H1 (cell line): Measurements from ENCODE around the gene RNF2. TPM values are rescaled to one million over a fixed set of nuclear protein-coding genes. Genes with fewer than 3 reads are reported as not detected.

ENCODE experiments used
- BRCA1 ChIP-seq: IDR thresholded peaks from 2 replicates; pipeline ENCODE4 v1.6.1; 2012; ENCODE audit warnings: low read depth, low read length, improper control_type of control experiment
- CREB1 ChIP-seq: IDR thresholded peaks from 2 replicates; pipeline ENCODE4 v1.6.1; 2012; ENCODE audit warnings: inconsistent platforms
- KDM4A ChIP-seq: IDR thresholded peaks from one replicate; pipeline ENCODE4 v1.7.1; 2012; ENCODE audit warnings: low read depth, mild to moderate bottlenecking, moderate library complexity, low read length, inconsistent platforms; ENCODE audit not compliant: severe bottlenecking
- POU5F1 ChIP-seq: IDR thresholded peaks from 2 replicates; pipeline ENCODE4 v1.6.1; 2011; ENCODE audit warnings: low read depth, mild to moderate bottlenecking, low read length, moderate library complexity
- RAD21 ChIP-seq, 2 experiments: IDR thresholded peaks in 1 of 2; conservative IDR thresholded peaks in 1 of 2; 2 replicates each; pipeline ENCODE4 v1.6.1; 2011; ENCODE audit warnings: low read depth in 2 of 2, low read length in 2 of 2, improper control_type of control experiment in 1 of 2, inconsistent platforms in 1 of 2, mild to moderate bottlenecking in 1 of 2, moderate library complexity in 1 of 2
- ZNF274 ChIP-seq: IDR thresholded peaks from 2 replicates; pipeline ENCODE4 v1.7.0; 2012; ENCODE audit warnings: low read length, borderline replicate concordance; ENCODE audit errors: extremely low read depth
- polyA plus RNA-seq, 7 experiments: library from polyadenylated mRNA; depleted of rRNA in 3 of 7; stranded (reverse) in 5 of 7; unstranded in 2 of 7; fragments of >200 nt in 5 of 7; fragments of 200-250 nt in 2 of 7; gene quantifications; 1 replicate in 5 of 7; 2 replicates in 1 of 7; 4 replicates in 1 of 7; pipeline versions ENCODE4 v1.2.1 to v1.2.3, GENCODE V29; 2011 to 2013; ENCODE audit warnings: missing spikeins in 2 of 7, mixed read lengths in 2 of 7
- total RNA-seq: library from RNA; stranded (reverse); fragmentation: NEBNext Ultra II Directional; extraction: Animal tissue kit (Norgen Biotek cat#: 25700); gene quantifications from 2 replicates; pipeline ENCODE4 v1.2.1, GENCODE V29; 2021
- TF ChIP-seq, protein P1 (sequence below): fragments of 300-600 bp; sonication (generic); IDR thresholded peaks from 2 replicates; pipeline ENCODE4 v1.7.1; 2012; ENCODE audit warnings: low read length, moderate library complexity, mild to moderate bottlenecking, inconsistent platforms; ENCODE audit not compliant: insufficient replicate concordance

RNF2 gene
- total and polyA plus RNA-seq, 2 of the 8 experiments (the other 6 are each of a cell fraction or from before 2014, with no cell fraction given) = 28.9 to 58.9 TPM

- TF ChIP-seq, protein P1, sequence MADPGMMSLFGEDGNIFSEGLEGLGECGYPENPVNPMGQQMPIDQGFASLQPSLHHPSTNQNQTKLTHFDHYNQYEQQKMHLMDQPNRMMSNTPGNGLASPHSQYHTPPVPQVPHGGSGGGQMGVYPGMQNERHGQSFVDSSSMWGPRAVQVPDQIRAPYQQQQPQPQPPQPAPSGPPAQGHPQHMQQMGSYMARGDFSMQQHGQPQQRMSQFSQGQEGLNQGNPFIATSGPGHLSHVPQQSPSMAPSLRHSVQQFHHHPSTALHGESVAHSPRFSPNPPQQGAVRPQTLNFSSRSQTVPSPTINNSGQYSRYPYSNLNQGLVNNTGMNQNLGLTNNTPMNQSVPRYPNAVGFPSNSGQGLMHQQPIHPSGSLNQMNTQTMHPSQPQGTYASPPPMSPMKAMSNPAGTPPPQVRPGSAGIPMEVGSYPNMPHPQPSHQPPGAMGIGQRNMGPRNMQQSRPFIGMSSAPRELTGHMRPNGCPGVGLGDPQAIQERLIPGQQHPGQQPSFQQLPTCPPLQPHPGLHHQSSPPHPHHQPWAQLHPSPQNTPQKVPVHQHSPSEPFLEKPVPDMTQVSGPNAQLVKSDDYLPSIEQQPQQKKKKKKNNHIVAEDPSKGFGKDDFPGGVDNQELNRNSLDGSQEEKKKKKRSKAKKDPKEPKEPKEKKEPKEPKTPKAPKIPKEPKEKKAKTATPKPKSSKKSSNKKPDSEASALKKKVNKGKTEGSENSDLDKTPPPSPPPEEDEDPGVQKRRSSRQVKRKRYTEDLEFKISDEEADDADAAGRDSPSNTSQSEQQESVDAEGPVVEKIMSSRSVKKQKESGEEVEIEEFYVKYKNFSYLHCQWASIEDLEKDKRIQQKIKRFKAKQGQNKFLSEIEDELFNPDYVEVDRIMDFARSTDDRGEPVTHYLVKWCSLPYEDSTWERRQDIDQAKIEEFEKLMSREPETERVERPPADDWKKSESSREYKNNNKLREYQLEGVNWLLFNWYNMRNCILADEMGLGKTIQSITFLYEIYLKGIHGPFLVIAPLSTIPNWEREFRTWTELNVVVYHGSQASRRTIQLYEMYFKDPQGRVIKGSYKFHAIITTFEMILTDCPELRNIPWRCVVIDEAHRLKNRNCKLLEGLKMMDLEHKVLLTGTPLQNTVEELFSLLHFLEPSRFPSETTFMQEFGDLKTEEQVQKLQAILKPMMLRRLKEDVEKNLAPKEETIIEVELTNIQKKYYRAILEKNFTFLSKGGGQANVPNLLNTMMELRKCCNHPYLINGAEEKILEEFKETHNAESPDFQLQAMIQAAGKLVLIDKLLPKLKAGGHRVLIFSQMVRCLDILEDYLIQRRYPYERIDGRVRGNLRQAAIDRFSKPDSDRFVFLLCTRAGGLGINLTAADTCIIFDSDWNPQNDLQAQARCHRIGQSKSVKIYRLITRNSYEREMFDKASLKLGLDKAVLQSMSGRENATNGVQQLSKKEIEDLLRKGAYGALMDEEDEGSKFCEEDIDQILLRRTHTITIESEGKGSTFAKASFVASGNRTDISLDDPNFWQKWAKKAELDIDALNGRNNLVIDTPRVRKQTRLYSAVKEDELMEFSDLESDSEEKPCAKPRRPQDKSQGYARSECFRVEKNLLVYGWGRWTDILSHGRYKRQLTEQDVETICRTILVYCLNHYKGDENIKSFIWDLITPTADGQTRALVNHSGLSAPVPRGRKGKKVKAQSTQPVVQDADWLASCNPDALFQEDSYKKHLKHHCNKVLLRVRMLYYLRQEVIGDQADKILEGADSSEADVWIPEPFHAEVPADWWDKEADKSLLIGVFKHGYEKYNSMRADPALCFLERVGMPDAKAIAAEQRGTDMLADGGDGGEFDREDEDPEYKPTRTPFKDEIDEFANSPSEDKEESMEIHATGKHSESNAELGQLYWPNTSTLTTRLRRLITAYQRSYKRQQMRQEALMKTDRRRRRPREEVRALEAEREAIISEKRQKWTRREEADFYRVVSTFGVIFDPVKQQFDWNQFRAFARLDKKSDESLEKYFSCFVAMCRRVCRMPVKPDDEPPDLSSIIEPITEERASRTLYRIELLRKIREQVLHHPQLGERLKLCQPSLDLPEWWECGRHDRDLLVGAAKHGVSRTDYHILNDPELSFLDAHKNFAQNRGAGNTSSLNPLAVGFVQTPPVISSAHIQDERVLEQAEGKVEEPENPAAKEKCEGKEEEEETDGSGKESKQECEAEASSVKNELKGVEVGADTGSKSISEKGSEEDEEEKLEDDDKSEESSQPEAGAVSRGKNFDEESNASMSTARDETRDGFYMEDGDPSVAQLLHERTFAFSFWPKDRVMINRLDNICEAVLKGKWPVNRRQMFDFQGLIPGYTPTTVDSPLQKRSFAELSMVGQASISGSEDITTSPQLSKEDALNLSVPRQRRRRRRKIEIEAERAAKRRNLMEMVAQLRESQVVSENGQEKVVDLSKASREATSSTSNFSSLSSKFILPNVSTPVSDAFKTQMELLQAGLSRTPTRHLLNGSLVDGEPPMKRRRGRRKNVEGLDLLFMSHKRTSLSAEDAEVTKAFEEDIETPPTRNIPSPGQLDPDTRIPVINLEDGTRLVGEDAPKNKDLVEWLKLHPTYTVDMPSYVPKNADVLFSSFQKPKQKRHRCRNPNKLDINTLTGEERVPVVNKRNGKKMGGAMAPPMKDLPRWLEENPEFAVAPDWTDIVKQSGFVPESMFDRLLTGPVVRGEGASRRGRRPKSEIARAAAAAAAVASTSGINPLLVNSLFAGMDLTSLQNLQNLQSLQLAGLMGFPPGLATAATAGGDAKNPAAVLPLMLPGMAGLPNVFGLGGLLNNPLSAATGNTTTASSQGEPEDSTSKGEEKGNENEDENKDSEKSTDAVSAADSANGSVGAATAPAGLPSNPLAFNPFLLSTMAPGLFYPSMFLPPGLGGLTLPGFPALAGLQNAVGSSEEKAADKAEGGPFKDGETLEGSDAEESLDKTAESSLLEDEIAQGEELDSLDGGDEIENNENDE = no peak
- no peak for TF ChIP-seq RAD21 (IDR thresholded peaks at IDR 0.05 in 1 of 2, conservative IDR thresholded peaks at IDR 0.05 in 1 of 2; ENCODE audit: low read depth in 2 of 2, low read length in 2 of 2)
- no peak for TF ChIP-seq ZNF274
- no peak for TF ChIP-seq BRCA1
- no peak for TF ChIP-seq KDM4A
- no peak for TF ChIP-seq POU5F1
- no peak for TF ChIP-seq CREB1
- TF ChIP-seq, all 59 proteins: peak for 0
Measured at GRCh38 chr1:185070051-185070450, 24.7 kb downstream of the RNF2 start (continued).
